Fibroblast of the aortic adventitia (primary cell): Measurements from ENCODE around the gene FN1. TPM values are rescaled to one million over a fixed set of nuclear protein-coding genes. Genes with fewer than 3 reads are reported as not detected.
"Not testable (repeated sequence)": the region's sequence is repeated elsewhere in the genome, so short reads cannot be mapped to it uniquely, and the experiment has no call there.

ENCODE experiments used
- DNase-seq: peaks from one replicate; pipeline ENCODE4 v3.0.0-alpha.2; 2010; ENCODE audit warnings: low read depth
- H3K4me3 ChIP-seq: 2 replicates; pipeline ENCODE4 v1.5.1; 2011; ENCODE audit warnings: low read depth, mild to moderate bottlenecking, control low read depth, low read length, moderate library complexity
- total RNA-seq: library from RNA; depleted of rRNA; stranded (reverse); fragments of >200 nt; gene quantifications from 2 replicates; pipeline ENCODE4 v1.2.3, GENCODE V29; 2012; ENCODE audit warnings: low replicate concordance
- TF ChIP-seq, protein P1 (sequence below): IDR thresholded peaks from 2 replicates; pipeline ENCODE4 v1.5.1; 2011; ENCODE audit warnings: mild to moderate bottlenecking, low read length, control low read depth, inconsistent platforms; ENCODE audit not compliant: insufficient read depth

Gene FN1
- total RNA-seq, 1 donor = 7,235 TPM

DNA sequence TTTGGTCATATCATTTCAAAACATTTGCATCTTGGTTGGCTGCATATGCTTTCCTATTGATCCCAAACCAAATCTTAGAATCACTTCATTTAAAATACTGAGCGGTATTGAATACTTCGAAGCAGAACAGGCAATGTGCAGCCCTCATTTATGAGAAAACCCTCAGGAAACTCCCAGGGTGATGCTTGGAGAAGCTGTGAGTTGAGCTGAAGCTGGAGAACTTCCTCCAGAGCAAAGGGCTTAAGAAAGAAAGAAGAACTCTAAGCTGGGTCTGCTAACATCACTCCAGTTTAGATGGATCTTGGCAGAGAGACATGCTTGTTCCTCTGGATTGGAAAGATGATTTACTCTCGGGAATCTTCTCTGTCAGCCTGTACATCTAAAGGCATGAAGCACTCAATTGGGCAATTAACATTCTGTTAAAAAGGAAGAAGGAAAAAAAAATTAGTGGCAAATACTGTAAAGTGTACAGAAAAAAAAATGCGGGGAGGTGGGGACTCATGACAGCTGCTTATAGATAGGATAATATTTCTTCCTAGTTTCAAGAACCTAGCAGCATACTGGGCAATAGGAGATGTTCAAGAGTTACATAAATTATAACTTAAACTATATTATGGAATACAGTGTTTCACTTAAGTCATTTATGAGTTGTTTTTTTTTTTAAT is 74.5 kb downstream of the FN1 start:
- no peak overlapping the region for H3K4me3 ChIP-seq
- peak; percentile 26 for DNase-seq
- TF ChIP-seq, protein P1, sequence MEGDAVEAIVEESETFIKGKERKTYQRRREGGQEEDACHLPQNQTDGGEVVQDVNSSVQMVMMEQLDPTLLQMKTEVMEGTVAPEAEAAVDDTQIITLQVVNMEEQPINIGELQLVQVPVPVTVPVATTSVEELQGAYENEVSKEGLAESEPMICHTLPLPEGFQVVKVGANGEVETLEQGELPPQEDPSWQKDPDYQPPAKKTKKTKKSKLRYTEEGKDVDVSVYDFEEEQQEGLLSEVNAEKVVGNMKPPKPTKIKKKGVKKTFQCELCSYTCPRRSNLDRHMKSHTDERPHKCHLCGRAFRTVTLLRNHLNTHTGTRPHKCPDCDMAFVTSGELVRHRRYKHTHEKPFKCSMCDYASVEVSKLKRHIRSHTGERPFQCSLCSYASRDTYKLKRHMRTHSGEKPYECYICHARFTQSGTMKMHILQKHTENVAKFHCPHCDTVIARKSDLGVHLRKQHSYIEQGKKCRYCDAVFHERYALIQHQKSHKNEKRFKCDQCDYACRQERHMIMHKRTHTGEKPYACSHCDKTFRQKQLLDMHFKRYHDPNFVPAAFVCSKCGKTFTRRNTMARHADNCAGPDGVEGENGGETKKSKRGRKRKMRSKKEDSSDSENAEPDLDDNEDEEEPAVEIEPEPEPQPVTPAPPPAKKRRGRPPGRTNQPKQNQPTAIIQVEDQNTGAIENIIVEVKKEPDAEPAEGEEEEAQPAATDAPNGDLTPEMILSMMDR = no peak

DNA sequence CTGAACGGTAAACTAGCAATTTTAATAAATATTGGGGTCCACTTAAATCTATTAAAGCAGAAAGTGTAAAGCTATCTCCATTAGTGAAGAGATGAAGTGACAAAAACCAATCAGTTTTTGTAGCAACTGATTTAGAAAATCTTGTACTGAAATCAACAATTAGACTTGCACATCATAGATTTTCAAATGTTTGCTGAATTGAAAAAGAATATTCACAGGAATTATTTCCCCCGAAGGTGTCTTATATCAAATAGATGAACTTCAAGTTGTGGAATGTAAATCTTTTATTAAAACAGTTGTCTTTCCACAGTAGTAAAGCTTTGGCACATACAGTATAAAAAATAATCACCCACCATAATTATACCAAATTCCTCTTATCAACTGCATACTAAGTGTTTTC is 75.3 kb downstream of the FN1 start:
- no peak overlapping the region for H3K4me3 ChIP-seq
- TF ChIP-seq, protein P1 = no peak
- DNase-seq = peak; percentile 19

DNA sequence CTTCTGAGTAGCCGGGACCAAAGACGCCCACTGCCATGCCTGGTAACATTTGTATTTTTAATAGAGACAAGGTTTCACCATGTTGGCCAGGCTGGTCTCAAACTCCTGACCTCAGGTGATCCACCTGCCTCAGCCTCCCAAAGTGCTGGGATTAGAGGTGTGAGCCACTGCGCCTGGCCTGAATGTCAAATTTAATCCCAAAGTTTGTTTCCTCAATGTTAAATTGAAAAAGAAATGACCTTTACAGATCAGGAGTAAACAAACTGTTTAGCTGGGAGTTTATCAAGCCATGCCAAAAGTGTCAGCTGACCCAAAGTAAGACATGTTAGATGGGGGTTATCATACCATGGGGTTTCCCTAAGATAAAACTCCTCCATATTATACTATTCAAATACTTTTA is 75.8 kb downstream of the FN1 start:
- peak; percentile 24 for DNase-seq
- not testable (repeated sequence) for H3K4me3 ChIP-seq

DNA sequence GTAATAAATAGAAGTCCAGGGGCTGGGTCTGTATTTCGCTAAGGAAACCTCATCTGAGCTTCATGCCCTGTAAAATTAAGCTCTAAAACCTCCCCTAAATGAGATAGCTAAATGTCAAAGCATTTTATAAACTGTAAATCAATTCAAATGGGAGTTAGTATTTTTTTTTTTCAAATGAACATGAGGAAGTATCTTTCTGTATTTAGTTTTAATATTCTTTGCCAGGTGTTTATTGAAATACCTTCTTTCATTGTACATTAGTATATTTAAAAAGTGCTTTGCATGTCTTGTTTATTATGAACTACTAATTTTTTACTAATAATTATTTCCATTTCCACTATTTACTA is 76.3 kb downstream of the FN1 start:
- DNase-seq = peak; percentile 12
- H3K4me3 ChIP-seq = no peak overlapping the region
- TF ChIP-seq, protein P1 = no peak

DNA sequence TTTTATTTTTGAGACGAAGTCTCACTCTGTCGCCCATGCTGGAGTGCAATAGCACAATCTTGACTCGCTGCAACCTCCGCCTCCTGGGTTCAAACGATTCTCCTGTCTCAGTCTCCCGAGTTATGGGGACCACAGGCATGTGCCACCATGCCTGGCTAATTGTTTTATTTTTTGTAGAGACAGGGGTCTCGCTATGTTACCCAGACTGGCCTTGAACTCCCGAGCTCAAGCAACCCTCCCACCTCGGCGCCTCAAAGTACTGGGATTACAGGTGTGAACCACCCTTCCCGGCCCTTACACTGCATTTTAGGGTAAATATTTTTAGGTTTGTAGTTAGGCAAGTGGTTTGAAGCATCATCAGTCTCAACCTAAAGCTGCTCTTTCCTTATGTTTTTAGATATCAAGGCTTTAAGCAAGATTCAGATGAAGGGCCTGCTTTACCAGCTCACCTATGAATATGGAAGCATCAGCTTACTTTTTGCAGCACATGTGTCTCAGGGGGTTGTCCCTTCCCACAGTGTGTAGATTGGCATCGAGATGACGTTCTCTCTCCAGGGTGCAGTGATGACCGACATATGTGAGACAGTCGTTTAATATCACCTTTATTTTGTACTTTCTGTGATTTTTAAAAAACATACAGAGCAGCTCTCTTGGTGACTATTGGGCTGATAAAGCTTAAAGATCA is 76.8 kb downstream of the FN1 start:
- TF ChIP-seq, protein P1 = no peak
- H3K4me3 ChIP-seq = no peak overlapping the region
- peak; percentile 42 for DNase-seq

DNA sequence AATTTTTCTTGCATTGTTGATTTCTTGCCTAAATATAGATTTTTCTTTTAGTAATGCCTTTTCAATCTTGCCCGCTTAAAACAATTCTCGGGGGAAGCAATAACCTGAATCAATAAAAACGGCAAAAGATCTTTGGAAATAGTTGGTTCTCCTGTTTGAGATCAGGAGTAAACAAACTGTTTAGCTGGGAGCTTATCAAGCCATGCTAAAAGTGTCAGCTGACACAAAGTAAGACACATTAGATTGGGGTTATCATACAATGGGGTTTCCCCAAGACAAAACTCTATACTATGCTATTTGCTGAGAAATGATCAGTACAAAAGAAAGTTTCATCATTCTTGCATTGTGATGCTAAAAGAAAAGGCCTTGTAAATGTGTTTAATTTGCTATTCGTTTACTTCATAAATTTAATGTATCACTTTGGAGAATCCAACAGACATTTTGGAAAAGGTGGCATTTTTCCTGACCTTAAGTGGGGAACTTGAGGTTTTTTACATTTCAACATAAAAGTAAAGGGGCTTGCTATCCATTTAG is 77.5 kb downstream of the FN1 start:
- peak; percentile 56 for DNase-seq
- TF ChIP-seq, protein P1 = no peak
- H3K4me3 ChIP-seq = no peak overlapping the region

DNA sequence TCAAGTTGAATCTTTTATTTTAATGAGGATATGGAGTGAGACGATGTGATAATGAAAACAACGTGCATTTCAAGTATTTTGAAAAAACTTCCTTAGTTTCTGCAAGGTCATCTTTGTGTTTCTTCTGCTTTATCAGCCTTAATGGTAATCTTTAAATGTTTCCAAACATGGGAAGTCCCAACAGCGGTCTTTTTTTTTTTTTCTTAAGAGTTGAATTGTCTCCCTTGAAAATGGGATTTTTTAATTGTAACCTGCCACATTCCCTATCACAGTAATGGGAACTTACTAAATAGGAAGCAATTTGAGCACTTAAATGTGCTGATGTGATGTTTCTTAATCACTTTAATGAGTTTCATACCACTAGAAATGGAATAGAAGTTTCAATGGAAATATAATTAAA is 78.2 kb downstream of the FN1 start:
- peak; percentile 53 for DNase-seq
- H3K4me3 ChIP-seq = no peak overlapping the region
- TF ChIP-seq, protein P1 = no peak
